HG02884 (cell line): ENCODE data around the gene ACAP3.

Source experiments
- ATAC-seq: cut with Tn5 transposase; IDR thresholded peaks from one replicate; pipeline ENCODE4 v1.9.1; 2021; ENCODE audit warnings: mild to moderate bottlenecking, moderate library complexity; ENCODE audit not compliant: unreplicated experiment

ACAP3 gene

GRCh38 chr1:1307923-1308755 is at the start of gene ACAP3, which contains the start of gene PUSL1:
ACAP3 (minus strand) TSS chr1:1307930; CDS start chr1:1307815, 115 bp downstream.
PUSL1 (plus strand) TSS chr1:1308597; CDS start chr1:1308644, 47 bp downstream.
- peak; percentile 48 for ATAC-seq

DNA sequence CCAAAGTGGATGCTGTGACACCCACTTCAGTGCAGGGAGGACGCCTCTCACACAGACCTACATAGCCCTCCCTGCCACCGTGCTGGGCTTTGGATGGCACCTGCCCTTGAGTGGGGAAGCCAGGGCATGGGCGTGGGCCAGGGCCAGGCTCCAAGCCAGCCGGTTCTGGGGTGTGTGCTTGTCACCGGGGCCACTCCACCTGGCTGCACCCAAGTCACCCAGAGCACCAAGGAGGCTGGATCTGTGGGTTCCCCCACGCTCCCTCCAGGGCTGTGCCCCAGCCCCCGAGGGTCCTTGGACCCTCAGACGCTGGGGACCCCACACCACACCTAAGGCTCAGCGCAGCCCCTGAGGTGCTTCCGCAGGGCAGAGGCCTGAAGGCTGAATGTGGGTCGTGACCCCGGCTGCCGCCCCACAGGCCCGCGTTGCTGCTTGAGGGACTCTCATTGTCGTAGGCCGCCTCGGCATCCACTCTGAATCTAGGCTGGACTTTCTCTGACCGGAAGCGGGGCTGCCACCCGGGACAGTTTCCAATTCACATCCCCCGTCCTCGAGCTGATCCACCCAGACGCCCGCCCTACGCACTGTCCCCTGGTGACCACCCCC is 49.2 kb upstream of the ACAP3 start:
- ATAC-seq: no peak

GRCh38 chr1:1356166-1356795 is 48.6 kb upstream of the ACAP3 start:
- no peak for ATAC-seq

DNA sequence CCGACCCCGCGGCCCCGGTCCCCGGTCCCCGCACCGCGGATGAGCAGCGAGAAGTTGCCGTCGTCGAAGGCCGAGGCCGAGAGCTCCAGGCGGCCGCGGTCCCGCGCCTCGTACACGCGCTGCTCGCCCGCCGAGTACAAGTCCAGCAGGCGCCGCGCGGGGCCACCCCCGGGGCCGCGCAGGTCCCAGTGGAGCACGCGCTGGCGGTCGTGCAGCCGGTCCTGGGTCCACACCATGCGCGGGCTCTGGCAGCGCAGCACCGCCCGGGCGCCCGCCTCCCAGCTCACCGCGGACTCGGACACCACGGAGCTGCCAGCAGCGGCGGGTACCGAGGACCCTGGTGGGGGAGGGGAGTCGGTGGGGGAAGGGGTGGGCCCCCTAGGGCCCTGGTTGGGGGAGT is 47.7 kb upstream of the ACAP3 start:
- no peak for ATAC-seq

DNA sequence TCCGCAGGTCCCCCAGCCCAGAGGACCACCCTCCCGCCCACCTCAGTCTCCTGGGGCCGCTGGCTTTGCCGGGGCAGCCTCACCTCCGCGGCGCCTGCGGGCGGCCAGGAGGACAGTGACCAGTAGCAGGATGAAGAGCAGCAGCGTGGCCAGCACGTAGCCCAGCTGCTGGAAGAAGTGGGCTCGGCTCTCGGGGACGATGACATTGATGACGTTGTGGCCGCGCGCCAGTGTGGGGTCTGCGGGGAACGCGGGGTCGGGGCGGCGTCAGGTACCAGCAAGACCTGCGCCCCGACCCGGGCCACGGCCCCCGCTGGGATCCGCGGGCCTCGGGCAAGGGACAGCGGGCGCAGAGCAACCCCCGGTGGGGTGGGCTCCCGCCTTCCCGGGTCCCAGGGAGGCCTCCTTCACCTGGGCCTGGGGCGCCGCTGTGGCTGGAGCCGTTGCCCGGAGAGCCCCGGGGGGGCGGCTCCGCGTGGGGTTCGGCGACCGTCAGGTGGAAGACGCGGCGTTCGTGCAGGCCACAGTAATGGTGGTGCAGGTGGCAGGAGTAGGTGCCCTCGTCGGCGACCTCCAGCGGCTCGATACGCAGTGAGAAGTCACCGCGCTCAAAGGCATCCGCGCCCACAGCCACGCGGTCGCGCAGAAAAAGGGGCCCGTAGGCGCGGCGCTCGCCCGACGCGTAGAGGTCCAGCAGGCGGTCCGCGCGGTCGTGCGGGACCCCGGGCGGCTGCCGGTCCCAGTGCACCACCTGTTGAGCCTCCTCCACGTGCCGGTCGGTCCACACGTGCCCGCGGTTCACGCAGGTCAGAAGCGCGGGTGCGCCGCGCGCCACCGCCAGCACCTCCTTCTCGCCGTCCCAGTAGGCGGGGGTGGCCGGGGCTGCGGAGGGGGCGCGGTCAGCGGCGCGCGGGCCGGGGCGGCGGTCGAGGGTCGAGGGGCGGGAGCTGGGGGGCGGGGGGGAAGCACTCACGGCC is 46.8 kb upstream of the ACAP3 start:
- ATAC-seq: no peak

DNA sequence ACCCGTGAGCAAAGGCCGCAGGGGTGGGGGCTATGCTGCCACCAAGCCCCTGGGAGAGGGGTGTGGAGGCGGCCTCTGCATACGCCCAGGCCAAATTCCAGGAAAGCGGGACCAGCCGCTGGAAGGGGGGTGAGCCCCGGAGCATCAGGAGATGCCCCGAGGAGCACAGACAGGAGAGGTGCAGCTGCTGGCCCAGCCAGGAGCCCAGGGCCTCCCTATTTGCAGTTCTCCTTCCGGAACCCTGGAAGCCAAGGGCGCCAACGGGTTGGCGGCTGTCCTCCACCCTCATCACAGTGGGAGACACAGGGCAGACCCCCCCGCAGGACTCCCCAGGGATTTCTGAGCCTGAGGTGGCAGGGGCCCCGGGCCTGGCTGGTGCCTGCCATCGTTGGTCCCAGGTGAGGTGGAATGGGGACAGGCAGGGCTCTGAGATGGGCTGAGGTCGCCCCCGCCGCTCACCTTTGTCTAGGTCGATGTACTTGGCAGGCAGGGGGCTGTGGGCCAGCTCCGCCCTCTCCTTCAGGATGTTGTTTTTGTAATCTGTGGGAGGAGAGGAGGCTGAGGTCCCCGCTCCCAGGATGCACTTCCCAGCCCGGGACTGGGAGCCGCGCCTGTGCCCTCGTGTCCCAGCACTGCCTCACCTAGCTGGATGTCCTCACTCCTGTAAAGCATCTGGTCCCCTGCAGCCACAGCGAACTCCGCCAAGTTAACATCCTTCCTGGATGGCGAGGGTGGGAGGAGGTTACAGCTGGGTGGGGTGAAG is 45.8 kb upstream of the ACAP3 start:
- ATAC-seq: no peak

DNA sequence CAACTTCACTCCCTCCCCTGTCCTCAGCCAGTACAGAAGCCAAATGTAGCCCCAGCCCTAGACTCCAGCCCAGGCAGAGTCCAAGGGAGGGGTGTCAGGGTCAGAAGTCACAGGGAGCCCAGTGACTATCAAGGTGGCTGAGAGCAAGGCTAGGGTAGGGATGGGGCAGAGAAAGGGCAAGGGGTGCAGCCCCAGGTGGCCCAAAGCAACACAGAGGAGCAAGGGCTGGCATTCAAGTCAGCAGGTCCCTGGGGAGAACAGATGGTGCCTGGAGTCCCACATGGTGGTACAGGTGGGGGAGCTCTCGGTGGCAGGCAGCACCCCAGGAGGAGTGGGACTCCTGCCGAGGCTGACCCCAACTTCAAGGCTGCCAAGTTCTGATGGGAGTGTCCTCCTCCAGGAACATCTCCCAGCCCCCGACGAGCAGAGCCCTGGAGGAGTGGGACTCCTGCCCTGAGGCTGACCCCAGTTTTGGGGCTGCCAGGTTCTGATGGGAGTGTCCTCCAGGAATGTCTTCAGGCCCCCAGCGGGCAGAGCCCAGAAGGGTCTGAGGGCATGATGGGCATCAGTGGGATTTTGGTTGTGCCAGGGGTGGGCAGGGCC is 45.2 kb upstream of the ACAP3 start:
- no peak for ATAC-seq

GRCh38 chr1:1351511-1352427 is 44.0 kb upstream of the ACAP3 start:
- ATAC-seq: no peak

- ATAC-seq: peak; percentile 47
Observed at GRCh38 chr1:1349256-1350012, 41.7 kb upstream of the ACAP3 start, which contains the start of gene DVL1. DVL1 (minus strand) TSS chr1:1349418; CDS start chr1:1349065, 353 bp downstream.

DNA sequence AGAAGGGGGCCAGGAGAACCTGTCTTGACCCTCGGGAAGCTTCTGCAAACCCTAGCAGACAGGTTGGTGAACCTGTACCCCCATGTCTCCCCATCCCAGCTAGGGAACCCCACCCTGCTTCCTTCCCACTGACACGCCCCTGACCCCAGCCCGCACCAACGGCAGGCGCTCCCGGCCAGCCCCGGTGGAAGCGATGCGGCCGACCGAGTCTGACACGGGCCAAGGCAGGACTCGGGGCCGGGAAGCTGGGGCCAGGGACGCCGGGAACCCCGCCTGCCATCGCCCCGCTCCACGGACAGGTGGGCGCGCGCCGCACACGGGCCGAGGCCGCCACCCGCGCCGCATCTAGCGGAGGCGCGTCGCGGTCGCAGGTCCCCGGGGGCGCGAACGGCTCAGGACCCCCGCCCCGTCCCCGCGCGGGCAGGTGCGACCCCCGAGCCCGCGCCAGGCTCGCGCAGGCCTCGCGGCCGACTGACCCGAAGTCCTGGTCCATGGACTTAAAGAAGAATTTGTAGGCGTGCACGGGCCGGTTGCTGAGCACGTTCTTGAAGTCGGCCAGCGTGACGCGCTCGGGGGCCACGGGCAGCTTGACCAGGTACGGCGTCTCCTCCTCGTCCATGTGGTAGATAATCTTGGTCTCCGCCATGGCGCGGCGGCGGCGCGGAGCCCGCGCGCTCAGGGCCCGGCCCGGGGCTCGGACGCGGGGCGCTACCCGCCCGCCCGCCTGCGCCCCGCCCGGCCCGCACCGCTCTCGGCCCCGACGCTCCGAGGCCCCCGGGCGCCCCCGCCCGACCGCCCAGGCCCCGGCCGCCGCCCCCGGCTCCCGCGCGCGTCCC is 40.9 kb upstream of the ACAP3 start:
- peak; percentile 15 for ATAC-seq

DNA sequence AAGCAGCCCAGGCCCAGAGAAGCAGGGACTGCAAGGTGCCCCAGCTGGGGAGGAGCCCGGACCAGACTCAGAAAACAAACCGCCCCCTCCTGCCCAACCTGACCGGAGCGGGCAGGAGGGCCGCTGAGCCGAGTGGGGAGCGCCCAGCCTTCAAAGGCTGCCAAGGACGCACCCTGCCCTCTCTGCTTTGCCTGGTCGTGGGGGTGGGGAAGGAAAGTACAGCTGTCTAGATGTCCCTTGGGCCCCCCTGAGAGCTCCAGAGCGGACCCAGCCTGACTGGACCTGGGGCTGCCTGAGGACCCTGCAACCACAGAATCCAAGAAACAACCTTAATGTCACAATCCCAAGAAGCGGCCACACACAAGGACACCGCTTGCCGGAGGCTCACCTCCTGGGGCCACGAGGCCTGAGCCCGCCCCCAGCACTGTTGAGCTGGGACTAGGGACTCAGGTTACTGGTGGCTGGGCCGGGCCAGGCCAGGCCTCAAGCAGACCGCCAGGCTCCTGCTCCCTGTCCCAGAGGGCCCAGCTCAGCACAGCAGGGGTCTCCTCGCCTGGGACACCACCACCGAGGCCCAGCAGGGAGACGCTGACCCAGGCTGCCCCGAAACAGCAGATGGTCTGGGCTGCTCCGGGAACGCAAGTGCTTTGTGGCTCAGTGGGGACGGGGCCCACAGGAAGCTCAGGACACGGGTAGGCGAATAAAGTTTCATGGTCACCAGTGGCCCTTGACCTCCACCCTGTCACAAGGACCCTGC is 40.1 kb upstream of the ACAP3 start:
- ATAC-seq: no peak

DNA sequence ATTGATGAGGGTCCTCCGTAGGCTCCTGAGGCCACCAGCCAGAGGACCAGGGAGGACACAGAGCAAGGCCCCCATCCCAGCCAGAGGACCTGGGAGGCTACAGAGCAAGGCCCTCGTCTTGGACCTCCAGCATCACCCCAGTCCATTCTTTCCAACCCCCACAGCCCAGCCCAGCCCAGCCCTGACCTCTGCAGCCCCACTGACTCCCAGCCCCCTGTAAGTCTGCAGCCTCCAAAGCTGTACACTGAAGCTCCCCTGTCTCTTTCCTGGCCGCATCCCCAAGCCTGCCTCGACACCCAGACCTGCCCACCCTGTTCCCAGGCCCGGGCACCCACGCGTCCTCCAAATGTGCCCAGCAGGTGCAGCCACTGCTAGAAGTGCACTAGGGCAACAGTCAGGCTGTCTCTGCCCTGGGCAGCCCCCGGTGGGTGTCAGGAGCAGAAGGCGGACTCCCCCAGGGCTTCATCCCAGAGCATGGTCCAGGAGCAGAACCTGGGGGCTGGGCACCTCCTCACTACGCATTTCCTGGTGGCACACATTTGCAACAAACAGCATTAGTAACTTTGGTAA is 39.4 kb upstream of the ACAP3 start:
- ATAC-seq: no peak

- ATAC-seq: no peak
Observed at GRCh38 chr1:1346501-1346890, 38.8 kb upstream of the ACAP3 start.

GRCh38 chr1:1345860-1346500 is 38.2 kb upstream of the ACAP3 start:
- ATAC-seq: no peak

DNA sequence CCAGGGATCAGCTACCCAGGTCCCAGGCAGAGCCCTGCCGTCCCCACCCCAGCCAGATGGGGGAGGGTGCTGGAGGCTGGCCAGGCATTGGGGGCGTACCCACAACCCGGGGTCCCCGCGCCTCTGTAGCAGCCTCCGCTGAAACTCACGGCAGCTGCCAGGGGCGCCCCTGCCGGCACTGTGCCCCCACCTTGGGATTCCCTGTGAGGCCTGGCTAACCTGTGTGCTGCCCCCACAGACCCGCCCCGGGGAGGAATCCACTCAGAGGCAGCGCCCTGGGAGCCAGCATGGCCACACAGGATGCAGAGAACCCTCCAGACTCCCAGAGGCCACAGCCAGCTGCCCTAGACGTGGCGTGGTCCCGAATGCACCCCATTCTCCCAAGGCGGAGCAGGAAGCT is 37.7 kb upstream of the ACAP3 start:
- no peak for ATAC-seq
